ENCODE results near the gene COMMD3. TPM values are rescaled to one million over a fixed set of nuclear protein-coding genes. Genes with fewer than 3 reads are reported as not detected.
A peak's percentile ranks its signal among the peaks of the same experiment; 100 is the strongest.

COMMD3 gene
- total and polyA plus RNA-seq, 2 of the 8 experiments (the other 6 are each of a cell fraction or from before 2014, with no cell fraction given) = 2.3 to 2.7 TPM

GRCh38 chr10:22366771-22367170 lies 50.6 kb downstream of the COMMD3 start:
- Histone ChIP-seq H2BK20ac (ENCODE audit: low read length) (no peak overlapping the region), H3K9ac (replicated peaks in 1 of 4; ENCODE audit: extremely low read depth in 1 of 4, low read depth in 3 of 4, low read length in 3 of 4) (no peak overlapping the region), H2BK5ac (ENCODE audit: low read depth, low read length) (no peak overlapping the region), H3K14ac (ENCODE audit: insufficient read length) (no peak overlapping the region), H2BK15ac (ENCODE audit: low read length) (no peak overlapping the region), H3K27ac (ENCODE audit: low read depth, low read length) (no peak overlapping the region), H3K4me2 (ENCODE audit: insufficient read depth in 1 of 2, low read depth in 2 of 2, low read length in 2 of 2) (no peak overlapping the region), H2AFZ (ENCODE audit: low read length) (0 out of 2 replicates have a peak overlapping the region, but pooled peaks have one; percentile 10), H4K91ac (replicated peaks; ENCODE audit: insufficient read length, low read length) (no peak overlapping the region), H2BK120ac (replicated peaks; ENCODE audit: low read depth, low read length) (no peak overlapping the region), H3K23ac (ENCODE audit: insufficient read length) (no peak overlapping the region), H3K4me1 (replicated peaks in 1 of 4; ENCODE audit: control insufficient read depth in 3 of 4, insufficient read depth in 4 of 4, low read length in 3 of 4) (no peaks in the 10 kb centered on the region), H3K9me3 (ENCODE audit: insufficient read depth in 2 of 2, low read depth in 1 of 2, low read length in 1 of 2) (no peaks in the 10 kb centered on the region), H2BK12ac (ENCODE audit: low read depth, low read length) (no peak overlapping the region), H3K27me3 (replicated peaks in 1 of 4; ENCODE audit: control insufficient read depth in 3 of 4, extremely low read depth in 1 of 4, insufficient read depth in 3 of 4, low read length in 3 of 4) (no peaks in the 10 kb centered on the region), H3K4ac (replicated peaks; ENCODE audit: insufficient read length, low read depth, low read length) (no peak overlapping the region), H3K18ac (ENCODE audit: extremely low read depth, low read length) (no peak overlapping the region), H3K36me3 (ENCODE audit: control insufficient read depth in 2 of 4, insufficient read depth in 4 of 4, low read length in 3 of 4) (no peaks in the 10 kb centered on the region), H3K4me3 (ENCODE audit: extremely low read depth in 1 of 4, insufficient read depth in 2 of 4, low read depth in 3 of 4, low read length in 4 of 4) (no peak overlapping the region), H4K20me1 (replicated peaks in 1 of 2; ENCODE audit: control insufficient read depth in 1 of 2, insufficient read depth in 2 of 2, low read length in 2 of 2) (peaks cover 0 to 1% of the 10 kb centered on the region in 2 experiments), H3K23me2 (ENCODE audit: low read depth, low read length) (no peaks in the 10 kb centered on the region), H3K56ac (replicated peaks; ENCODE audit: insufficient read length, low read depth, low read length) (no peak overlapping the region), H2AK5ac (ENCODE audit: low read depth, low read length) (no peak overlapping the region), H3K79me2 (ENCODE audit: control insufficient read depth in 1 of 2, insufficient read depth in 2 of 2, low read length in 2 of 2) (no peaks in the 10 kb centered on the region), H3K79me1 (ENCODE audit: low read depth, low read length) (no peaks in the 10 kb centered on the region), H4K5ac (ENCODE audit: insufficient read length, low read depth, low read length) (no peak overlapping the region), H4K8ac (ENCODE audit: extremely low read depth, insufficient read depth, low read length) (no peak overlapping the region)
- TF ChIP-seq CHD2 (IDR thresholded peaks at IDR 0.05; ENCODE audit: low read length) (no peak), TAF7 (optimal IDR thresholded peaks at IDR 0.05; ENCODE audit: borderline replicate concordance, low read depth, low read length) (no peak)
- ChIA-PET CTCF (ENCODE audit: partially characterized antibody) (no interaction called here), POLR2A (ENCODE audit: partially characterized antibody) (no interaction called here)
- DNase-seq (ENCODE audit: low read depth in 1 of 2, low spot score in 2 of 2) = no peak
- FAIRE-seq = no peak
- WGBS, 2 experiments (ENCODE audit: extremely low coverage in 1 of 2, insufficient coverage in 1 of 2, insufficient read length in 1 of 2, insufficient replicate concordance in 2 of 2, low coverage in 1 of 2, low lambda C conversion rate in 2 of 2, missing lambda C conversion rate in 1 of 2) = 57% methylated on average over 2 of the region's 2 CpGs; no CpG with 5 or more reads in 1 of the 2 experiments

All from H1 (cell line).